ENCODE results near the gene SHB. TPM values are rescaled to one million over a fixed set of nuclear protein-coding genes. Genes with fewer than 3 reads are reported as not detected.

Gene SHB
- total RNA-seq, 1 experiment from 2014 or later = 23.8 TPM

GRCh38 chr9:37924538-37924937, 144.5 kb downstream of the SHB start:
- H3K4me2 ChIP-seq = no peak overlapping the region
- no peaks in the 10 kb centered on the region for H3F3A ChIP-seq (ENCODE audit: insufficient read depth, low read depth)
- no peak overlapping the region for H3K4me3 ChIP-seq
- TF ChIP-seq EZH2 (IDR thresholded peaks at IDR 0.05; ENCODE audit: low read depth) (no peak), CTCF (conservative IDR thresholded peaks at IDR 0.05) (no peak)
- peaks cover 13% of the 10 kb centered on the region; the same call in 1 of the 2 replicates for H3K79me2 ChIP-seq (ENCODE audit: low read depth)
- peaks cover 13% of the 10 kb centered on the region for H4K20me1 ChIP-seq (ENCODE audit: insufficient read depth)
- no peaks in the 10 kb centered on the region for H3K9me2 ChIP-seq (ENCODE audit: insufficient read depth)
- no TSS peak for BruUV-seq (replicated peaks)
- no peaks in the 10 kb centered on the region for H3K4me1 ChIP-seq (replicated peaks; ENCODE audit: insufficient read depth)
- no peaks in the 10 kb centered on the region for H3K9me3 ChIP-seq (ENCODE audit: insufficient read depth, low read depth)
- intact Hi-C loops (cut with micrococcal nuclease; ENCODE audit: unreplicated experiment) = no loop called here
- no peaks in the 10 kb centered on the region for H3K36me3 ChIP-seq (ENCODE audit: low read depth)
- no peak overlapping the region for H2AFZ ChIP-seq
- ChIA-PET CTCF (no interaction called here), POLR2A (ENCODE audit: unreplicated experiment) (no interaction called here)
- H3K27ac ChIP-seq = no peak overlapping the region
- no peaks in the 10 kb centered on the region for H3K27me3 ChIP-seq (ENCODE audit: insufficient read depth, low read depth)
- no peak for DNase-seq

GRCh38 chr9:37923796-37924427, 145.1 kb downstream of the SHB start:
- Histone ChIP-seq H3K4me1 (replicated peaks; ENCODE audit: insufficient read depth) (no peaks in the 10 kb centered on the region), H3K27ac (no peak overlapping the region), H2AFZ (no peak overlapping the region), H4K20me1 (ENCODE audit: insufficient read depth) (peaks cover 13% of the 10 kb centered on the region), H3K4me3 (no peak overlapping the region), H3K79me2 (ENCODE audit: low read depth) (peaks cover 13% of the 10 kb centered on the region; the same call in 1 of the 2 replicates), H3K9me2 (ENCODE audit: insufficient read depth) (no peaks in the 10 kb centered on the region), H3K9me3 (ENCODE audit: insufficient read depth, low read depth) (no peaks in the 10 kb centered on the region), H3F3A (ENCODE audit: insufficient read depth, low read depth) (no peaks in the 10 kb centered on the region), H3K27me3 (ENCODE audit: insufficient read depth, low read depth) (no peaks in the 10 kb centered on the region), H3K4me2 (no peak overlapping the region), H3K36me3 (ENCODE audit: low read depth) (no peaks in the 10 kb centered on the region)
- no TSS peak for BruUV-seq (replicated peaks)
- DNase-seq = no peak
- ChIA-PET POLR2A (ENCODE audit: unreplicated experiment) (no interaction called here), CTCF (no interaction called here)
- TF ChIP-seq CTCF (conservative IDR thresholded peaks at IDR 0.05) (no peak), EZH2 (IDR thresholded peaks at IDR 0.05; ENCODE audit: low read depth) (no peak)
- intact Hi-C loops (cut with micrococcal nuclease; ENCODE audit: unreplicated experiment) = no loop called here

GRCh38 chr9:37923118-37923795, 145.8 kb downstream of the SHB start:
- Histone ChIP-seq H4K20me1 (ENCODE audit: insufficient read depth) (peaks cover 13% of the 10 kb centered on the region), H3F3A (ENCODE audit: insufficient read depth, low read depth) (no peaks in the 10 kb centered on the region), H3K79me2 (ENCODE audit: low read depth) (peaks cover 13% of the 10 kb centered on the region; the same call in 1 of the 2 replicates), H3K4me2 (no peak overlapping the region), H3K27ac (no peak overlapping the region), H3K4me3 (no peak overlapping the region), H3K36me3 (ENCODE audit: low read depth) (no peaks in the 10 kb centered on the region), H3K9me3 (ENCODE audit: insufficient read depth, low read depth) (no peaks in the 10 kb centered on the region), H3K4me1 (replicated peaks; ENCODE audit: insufficient read depth) (no peaks in the 10 kb centered on the region), H3K27me3 (ENCODE audit: insufficient read depth, low read depth) (no peaks in the 10 kb centered on the region), H2AFZ (no peak overlapping the region), H3K9me2 (ENCODE audit: insufficient read depth) (no peaks in the 10 kb centered on the region)
- TF ChIP-seq CTCF (conservative IDR thresholded peaks at IDR 0.05) (no peak), EZH2 (IDR thresholded peaks at IDR 0.05; ENCODE audit: low read depth) (no peak)
- intact Hi-C loops (cut with micrococcal nuclease; ENCODE audit: unreplicated experiment) = no loop called here
- DNase-seq = no peak
- CTCF ChIA-PET = no interaction called here
- POLR2A ChIA-PET (ENCODE audit: unreplicated experiment) = no interaction called here
- no TSS peak for BruUV-seq (replicated peaks)
